Fibroblast of skin of back (primary cell): ENCODE measurements around the gene DTYMK.

Source experiments
- DNase-seq: peaks from one replicate; pipeline ENCODE4 v3.0.0-alpha.2; 2013

DTYMK gene

DNA sequence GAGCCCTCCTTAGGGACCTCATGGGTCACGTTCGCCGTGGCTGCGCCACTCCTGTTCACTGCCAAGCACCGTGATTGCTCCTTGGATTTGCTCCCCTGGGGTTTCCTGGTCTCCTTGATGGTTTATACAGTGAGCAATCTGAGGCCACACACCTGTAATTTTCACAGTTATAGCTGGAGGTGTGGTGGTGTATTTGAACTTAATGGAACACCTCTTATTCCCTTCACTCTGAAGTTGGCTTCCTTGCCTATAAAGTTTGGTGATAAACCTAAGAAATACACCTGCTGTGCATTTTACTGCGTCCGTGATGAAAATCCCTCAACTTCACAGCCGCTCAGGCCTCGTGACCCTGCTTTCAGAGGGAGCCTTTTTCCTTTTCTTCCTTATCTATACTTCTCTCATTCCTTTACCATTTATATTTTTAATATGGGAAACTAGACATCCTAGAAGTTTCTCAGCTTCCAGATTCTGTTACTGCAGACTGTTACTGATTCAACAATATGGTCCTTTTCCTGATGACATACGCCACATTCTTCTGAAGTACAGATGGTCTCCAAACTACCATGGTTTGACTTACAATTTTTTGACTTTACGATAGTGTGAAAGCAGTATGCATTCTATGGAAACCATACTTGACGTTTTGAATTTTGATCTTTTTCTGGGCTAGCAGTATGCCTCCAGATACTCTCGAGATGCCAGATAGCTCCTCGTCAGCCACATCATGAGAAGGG is 40.5 kb downstream of the DTYMK start:
- no peak for DNase-seq

DNA sequence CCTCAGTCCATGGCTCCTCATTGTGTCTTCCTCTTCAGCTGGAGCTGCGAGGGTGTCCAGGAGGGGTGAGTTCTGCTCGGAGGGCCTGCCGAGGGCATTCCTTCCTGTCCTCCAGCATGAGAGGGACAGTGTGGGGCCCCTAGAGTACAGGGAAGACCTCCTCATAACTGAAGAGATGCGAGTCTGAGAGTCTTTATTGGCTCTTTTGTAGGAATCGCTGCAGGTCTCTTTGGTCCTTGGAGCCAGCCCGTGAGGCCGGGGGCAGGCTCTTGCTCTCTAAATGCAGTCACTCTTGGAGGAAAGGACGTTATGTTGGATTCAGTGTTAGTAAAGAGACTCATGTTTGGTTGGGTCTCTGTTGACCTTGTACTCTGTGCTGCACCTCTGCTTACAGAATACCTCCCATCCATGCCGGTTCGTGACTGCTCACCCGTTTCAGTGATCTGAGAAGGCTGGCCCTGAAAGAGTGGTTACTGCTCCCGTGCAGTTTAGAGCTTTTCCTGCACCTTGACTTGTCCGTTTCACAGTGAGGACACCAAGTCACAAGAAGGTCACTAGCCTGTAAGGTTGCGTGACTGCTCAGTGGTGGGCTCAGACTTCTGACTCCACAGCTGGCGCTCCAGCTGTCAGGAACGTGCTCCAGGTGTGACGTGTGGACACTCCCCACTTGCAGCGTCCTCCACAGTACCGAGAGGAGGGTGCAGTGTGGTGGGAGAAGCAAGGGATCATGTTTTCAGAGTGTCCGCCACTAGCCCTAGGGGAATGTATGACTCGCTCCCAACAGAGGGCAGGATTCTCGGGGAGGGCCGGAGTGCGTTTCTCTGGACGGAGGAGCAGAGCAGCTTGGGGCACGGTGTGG is 41.3 kb downstream of the DTYMK start:
- no peak for DNase-seq

DNA sequence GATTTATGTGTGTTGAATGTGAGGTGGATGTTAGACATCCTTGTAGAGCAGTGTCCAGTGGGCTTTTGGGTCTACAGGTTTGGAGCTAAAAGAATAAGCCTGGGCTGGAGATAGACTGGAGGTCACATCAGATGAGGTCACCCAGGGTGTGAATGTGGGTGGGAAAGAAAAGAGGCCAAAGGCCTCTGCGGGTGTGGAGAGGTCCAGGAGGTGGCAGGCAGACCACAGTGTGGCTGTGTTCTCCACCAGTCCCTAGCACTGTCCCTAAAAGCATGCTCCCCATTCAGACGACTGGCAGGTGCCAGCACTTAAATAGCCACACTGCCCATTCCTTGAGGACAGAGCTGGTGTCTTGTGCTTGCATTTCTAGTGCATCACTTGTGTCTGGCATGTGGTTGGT is 45.0 kb downstream of the DTYMK start:
- DNase-seq: no peak

DNA sequence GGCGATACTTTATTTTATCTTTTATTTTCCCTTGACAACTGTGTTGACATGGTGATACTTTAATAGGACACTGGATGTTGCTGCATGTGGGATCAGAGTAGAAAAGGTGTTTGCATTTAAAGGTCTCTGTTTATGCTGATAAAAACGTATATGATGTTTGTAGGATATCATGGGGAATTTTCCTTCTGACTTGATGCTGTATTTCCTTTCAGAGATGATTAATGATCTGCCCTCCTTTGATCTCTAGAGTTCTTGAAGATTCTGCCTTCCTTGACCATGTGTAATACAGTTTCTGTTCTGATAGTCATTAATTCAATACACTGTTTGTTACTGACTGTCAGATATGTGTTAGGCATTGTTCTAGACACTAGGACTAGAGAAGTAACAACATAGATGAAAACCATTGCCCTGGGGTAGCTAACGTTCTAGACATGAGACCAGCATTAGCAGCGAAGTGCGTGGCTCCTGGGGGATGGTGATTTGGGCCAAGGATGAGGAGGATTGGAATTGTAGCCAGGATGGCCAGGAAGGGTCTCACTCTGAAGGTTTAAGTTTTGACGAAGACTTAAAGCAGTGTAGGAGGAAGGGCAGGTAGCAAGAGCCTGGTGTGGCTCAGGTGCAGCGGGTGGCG is 46.3 kb downstream of the DTYMK start:
- DNase-seq: no peak

DNA sequence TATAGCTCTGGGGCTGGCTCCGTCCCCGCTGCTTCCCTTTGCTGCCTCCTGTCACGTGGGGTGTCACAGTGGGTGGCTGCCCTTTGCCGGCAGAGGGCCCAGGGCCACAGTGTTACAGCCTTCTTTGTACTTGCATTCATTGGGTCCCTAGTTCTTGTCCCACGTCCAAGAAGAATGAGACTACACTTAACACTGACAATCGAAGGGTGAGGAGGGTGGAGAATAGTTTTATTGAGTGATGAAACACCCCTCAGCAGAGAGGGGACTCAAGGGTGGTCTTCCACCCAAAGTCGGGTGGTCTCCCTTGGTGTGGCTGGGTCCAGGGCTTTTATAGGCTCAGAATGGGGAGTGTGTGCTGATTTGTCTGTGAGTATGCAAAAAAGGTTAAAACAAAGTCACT is 47.2 kb downstream of the DTYMK start:
- DNase-seq: no peak

DNA sequence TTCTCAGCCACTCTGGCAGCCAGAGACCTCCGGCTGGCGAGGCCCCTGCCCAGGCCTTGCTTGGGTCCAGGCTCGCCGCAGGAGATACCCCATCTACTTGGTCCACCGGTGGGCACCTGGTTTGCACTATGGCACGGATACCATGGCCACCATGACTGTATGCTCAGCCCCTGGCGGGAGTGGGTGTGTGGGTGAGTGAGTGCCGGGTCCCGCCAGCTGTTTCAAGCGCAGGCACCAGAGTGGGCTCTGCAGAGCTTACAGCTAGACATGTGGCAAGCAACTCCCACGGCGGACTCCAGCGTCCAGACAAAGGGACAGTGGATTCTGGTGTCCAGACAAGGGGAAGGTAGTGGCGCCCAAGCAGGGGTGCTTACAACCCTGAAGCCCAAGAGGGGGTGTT is 47.7 kb downstream of the DTYMK start:
- DNase-seq: no peak

DNA sequence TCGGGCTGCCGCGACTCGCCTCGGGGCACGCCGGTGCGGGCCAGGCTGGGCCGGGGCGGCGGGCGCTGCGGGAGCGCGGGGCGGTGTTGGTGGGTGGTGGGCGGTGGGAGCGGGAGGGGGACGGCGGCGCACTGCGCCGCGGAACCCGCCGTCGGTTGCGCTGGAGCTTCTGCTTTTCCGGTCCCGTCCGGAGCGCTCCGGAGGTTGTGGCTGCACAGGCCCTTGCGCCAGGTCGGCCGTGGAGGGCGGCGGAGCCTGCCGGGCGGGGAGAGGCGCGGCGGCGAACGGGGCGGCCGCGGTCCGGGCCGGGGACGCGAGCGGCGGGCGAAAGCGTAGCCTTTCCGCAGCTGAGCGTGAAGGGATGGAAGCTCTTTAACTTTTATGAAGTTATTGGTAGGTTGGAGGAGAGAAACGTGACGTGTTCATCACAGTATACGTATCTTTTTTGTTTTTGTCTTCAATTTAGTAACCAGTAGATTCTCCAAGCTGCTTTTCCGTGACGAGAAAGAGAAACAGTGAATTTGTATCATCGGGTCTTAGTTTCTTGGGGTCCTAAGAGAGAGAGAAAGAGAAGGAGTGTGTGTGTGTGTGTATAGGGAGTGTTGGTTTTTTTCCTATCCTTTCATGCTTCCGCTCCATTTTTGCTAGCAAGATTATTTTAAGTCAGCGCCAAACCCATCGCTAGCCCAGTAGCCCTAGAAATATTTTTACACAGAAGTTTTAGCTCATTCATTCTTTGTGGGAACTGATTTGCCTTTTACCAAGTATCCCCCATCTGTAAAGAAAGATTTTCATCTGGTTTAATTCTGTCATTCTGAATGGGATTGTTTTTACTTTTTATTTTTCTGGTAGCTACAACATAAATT is 48.6 kb downstream of the DTYMK start:
- DNase-seq: no peak

DNA sequence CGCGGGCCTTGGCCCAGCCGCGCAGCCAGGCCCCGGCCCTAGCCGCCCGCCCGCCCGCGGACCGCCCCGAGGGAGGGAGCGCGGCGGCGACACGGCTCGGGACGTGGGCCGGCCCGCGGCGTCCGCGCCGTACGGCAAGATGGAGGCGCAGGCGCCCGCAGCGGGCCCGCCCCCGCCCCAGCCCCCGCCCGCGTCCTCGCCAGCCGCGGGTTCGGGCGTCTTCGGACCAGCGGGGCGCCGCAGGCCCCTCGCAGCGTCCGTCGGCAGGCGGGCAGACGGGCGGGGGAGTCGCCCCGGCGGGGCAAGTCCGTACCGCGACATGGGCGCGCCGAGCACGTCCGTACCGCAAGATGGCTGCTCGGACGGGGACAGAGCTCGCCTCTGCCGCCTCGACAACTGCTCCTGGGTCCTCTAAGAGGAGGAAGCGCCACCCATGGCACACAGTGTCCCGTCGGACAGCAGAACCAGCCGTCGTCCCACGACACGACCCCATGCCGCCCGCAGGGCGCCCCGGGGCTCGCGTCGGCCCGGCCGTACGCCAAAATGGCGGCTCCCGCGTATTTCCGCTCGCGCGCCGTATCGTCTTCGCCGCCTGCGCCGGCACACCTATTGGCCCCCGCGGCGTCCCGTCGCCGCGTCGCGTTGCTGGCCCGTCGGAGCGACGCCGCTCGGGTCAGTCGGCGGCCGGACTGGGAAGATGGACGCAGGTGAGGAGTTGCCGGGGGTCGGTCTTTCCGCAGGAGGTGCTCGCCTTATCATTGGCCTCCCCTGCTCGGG is 49.4 kb downstream of the DTYMK start, which contains the start of the genes ATG4B and THAP4:
Gene ATG4B, plus strand, starts transcription at position 676 of the 777 bp plus-strand sequence. Its CDS starts 22 bp downstream, at position 698.
Gene THAP4, minus strand, starts transcription at position 141 of the 777 bp plus-strand sequence. CDS start 141 bp downstream, outside the sequence.
- DNase-seq: peak; percentile 82

DNA sequence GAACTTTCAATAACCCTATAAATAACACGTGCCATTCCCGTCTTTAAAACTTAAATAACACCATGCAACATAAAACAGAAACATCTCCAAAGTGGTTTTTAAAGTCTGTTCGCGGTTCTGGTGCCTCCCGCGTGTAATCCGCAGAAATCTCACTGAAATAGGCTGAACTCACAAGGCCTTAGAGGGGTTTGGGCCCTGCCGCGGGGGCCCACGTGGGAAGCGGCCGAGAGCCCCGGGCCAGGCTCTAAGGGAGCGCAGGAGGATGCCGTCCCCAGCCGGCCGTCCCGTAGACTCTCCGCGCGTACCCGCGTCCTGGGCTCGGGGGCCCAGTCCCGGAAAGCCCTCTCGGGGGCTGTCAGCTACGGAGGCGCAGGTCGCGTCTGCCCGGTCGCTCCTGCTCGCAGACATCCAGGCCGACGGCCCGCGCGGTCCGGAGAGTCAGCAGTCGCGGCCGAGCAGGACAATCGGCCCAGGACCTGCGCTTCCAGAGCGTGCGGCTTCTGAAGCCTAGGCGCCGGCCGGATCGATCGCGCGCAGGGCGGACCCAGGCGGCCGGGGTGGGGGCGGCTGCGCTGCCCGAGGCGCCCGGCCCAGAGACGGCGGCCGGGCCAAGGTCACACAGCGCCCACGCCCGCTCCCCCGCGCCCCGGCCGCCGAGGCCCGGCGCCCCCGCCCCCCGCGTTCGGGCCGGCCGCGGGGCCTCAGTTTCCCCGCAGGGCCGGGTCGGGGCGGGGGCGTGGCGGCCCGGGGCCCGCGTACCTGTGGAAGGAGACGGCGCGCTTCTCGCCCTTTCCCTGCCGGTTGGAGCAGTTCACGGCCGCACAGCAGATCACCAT is 50.2 kb downstream of the DTYMK start:
- peak; percentile 43 for DNase-seq

DNA sequence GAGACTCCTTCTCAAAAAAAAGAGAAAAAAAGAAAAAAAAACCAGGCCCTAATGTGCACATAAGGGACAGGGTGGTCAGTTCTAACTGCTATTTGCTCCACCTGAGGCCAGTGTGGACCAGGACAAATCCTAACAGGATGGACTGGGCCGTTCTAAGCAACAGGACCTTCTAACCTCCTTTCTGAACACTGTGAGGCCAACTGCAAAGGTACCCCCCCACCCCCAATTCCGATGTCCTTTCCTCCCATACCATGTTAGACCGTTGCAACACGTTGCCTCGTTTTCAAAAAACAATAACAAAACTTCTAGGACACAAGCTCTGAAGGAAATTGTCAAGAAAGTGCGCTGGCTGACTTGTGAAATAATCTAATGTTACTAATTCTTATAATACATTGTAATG is 50.9 kb downstream of the DTYMK start:
- peak; percentile 7 for DNase-seq

DNA sequence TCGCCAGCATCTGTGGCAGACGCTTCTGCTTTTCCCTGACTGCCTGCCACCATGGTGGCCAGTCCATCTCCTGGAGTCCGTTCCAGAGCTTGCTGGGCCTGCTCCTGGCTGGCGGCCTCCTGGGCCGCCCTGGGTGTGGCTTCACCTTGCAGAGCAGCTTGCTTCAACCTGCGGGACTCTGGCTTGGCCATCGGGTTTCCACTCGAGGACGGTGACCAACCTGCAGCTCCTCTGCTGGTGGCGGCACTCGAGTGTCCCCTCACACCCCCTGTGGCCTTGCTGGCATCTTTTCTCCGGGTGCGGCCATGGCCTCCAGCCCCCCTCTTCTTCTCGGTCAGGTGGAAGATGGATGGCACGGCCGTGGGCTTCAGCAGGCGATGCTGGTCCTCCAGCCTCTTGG is 53.1 kb downstream of the DTYMK start:
- no peak for DNase-seq

DNA sequence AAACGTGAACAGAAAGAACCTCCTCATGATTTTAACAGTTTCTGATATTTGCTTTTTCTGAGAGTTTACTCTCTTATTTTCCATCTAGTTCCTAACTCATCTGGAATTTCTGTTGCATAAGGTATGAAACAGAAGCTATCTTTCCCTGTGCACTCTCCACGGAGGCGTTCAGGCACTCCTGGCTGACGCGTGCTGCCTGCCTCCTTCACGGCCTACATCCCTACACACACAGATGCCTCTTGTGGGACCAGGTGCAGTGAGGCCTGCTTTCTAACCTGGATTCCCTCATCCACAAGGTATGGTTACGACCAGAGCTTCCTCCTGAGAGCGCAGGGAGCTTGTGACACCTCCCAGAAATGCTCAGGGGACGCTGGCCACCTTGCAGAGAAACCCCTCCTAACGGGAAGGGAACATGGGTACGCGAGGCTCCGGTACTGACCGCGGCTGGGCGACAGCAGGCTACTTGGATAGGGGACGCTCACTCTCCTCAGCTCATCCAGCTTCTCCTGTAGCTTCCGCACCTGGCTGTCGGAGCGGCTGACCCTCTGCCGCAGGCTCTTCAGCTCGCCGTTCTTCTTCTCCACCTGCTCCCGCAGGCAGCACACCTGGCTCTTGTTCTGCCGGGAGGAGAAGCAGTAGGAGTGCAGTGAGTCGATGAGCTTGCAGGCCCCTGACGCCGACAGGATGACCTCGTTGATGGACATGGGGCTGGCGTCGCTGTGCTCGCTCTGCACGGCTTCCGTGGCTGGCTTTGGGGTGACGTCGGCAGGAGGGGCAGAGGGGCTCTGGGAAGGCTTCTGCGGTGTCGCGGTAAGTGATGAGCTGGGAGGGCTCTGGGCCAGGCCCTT is 53.9 kb downstream of the DTYMK start:
- no peak for DNase-seq

DNA sequence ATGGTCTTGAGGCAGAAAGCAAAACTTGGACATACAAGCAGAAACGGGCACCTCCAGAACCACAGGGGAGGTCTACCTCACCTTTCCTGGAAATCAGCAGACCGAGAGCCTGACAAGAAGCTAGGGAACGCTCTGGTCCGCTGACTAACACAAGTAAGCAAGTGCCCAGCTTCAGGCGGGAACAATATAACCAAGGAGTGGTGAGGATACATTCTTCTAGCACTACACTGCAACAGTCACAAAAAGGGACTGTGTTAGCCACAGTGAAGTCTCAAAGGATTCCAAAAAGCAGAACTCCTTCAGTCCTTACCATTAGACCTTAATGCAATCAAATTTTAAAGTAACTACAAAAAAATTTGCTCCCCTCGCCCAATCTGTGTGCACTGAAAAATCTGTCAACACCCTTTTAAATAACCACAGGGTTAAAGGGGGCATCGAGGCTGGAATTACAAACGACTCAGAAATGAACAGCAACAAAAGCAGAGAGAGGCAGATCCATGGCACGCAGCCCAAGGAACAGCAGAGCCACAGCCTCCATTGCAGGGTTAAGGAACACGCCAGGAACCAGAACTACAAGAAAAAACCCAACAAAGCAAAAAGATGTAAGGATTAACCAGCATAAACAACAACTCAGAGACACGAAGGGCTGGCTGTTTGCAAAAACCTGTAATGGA is 56.7 kb downstream of the DTYMK start:
- DNase-seq: no peak

DNA sequence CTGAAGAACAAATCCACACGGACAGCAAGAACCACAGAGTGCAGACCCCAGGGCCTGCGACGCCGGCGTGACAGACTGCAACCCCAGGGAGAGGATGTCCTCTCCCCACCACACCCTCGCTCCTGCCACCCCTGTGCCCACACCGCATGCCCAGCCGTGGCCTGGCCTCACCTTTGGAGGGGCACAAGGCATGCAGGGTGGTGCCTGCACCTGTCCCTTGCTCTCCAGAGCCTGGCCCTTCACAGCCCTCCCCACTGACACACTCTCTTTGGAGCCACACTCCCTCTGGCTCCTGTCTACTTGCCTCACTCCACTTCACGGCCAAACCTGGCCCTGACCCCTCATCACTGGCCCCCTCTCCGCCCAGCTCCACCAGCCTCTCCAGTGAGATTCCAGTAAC is 58.9 kb downstream of the DTYMK start:
- DNase-seq: no peak
